ENCODE results near the gene BRSK1.
A peak's percentile ranks its signal among the peaks of the same experiment; 100 is the strongest.

BRSK1 gene

GRCh38 chr19:55283548-55284377 is at the start of gene BRSK1:
TSS of gene BRSK1 (plus strand) at chr19:55283997. CDS start at chr19:55284443, 446 bp downstream.
- Histone ChIP-seq H3K27ac (ENCODE audit: low read depth, low read length) (no peak within 1 kb of the TSS), H3K9me3 (ENCODE audit: control insufficient read depth, insufficient read depth, low read depth, low read length) (no peaks in the 10 kb centered on the region), H3K27me3 (ENCODE audit: control insufficient read depth, insufficient read depth, low read length) (no peaks in the 10 kb centered on the region), H3K4me1 (ENCODE audit: control insufficient read depth, insufficient read depth, low read length) (peaks cover 15% of the 10 kb centered on the region), H3K4me3 (ENCODE audit: low read depth, low read length) (peak within 1 kb of the TSS; percentile 53), H3K9ac (ENCODE audit: low read length) (no peak within 1 kb of the TSS), H3K36me3 (ENCODE audit: control insufficient read depth, insufficient read depth, low read length) (peaks cover 12% of the 10 kb centered on the region)

DNA sequence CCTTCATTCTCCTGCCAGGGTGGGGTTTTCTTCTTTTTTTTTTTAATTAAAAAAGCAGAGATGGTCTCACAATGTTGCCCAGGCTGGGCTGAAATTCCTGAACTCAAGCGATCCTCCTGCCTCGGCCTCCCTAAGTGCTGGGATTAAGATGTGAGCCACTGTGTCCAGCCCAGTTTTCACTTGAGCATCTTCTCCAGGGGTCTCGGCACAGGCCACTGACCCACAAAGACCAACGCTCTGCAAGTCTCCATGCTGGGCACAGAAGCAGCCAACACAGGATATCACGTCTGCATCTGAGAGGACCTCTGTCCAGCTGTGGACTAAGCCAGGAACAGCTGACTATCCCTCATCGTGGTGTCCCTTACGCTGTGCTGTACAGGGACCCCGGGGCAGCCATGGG is 45.8 kb upstream of the BRSK1 start:
- Histone ChIP-seq H3K27me3 (ENCODE audit: control insufficient read depth, insufficient read depth, low read length) (no peaks in the 10 kb centered on the region), H3K27ac (ENCODE audit: low read depth, low read length) (no peak overlapping the region), H3K4me3 (ENCODE audit: low read depth, low read length) (no peak overlapping the region), H3K36me3 (ENCODE audit: control insufficient read depth, insufficient read depth, low read length) (peaks cover 86% of the 10 kb centered on the region), H3K4me1 (ENCODE audit: control insufficient read depth, insufficient read depth, low read length) (no peaks in the 10 kb centered on the region), H3K9ac (ENCODE audit: low read length) (no peak overlapping the region), H3K9me3 (ENCODE audit: control insufficient read depth, insufficient read depth, low read depth, low read length) (no peaks in the 10 kb centered on the region)

DNA sequence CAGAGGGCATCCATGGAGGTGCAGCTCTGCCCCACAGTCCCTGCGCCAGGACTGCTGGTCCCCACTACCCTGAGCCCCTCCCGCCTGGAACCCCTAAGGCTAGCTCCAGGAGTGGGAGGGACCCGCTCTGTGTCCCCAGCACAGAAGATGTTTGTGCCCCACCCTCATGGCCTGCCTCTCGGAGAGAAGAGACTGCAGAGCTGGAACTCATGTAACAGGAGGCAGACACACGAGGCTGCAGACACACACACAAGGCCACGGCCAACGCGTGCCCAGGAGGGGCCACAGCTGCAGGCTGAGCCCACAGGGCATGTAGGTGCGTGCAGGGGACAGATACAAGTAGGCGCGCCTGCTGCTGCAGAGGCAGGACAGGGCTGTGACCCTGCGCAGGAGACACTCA is 44.8 kb upstream of the BRSK1 start:
- Histone ChIP-seq H3K9me3 (ENCODE audit: control insufficient read depth, insufficient read depth, low read depth, low read length) (no peaks in the 10 kb centered on the region), H3K27me3 (ENCODE audit: control insufficient read depth, insufficient read depth, low read length) (no peaks in the 10 kb centered on the region), H3K9ac (ENCODE audit: low read length) (no peak overlapping the region), H3K27ac (ENCODE audit: low read depth, low read length) (no peak overlapping the region), H3K4me3 (ENCODE audit: low read depth, low read length) (no peak overlapping the region), H3K36me3 (ENCODE audit: control insufficient read depth, insufficient read depth, low read length) (peaks cover 88% of the 10 kb centered on the region), H3K4me1 (ENCODE audit: control insufficient read depth, insufficient read depth, low read length) (no peaks in the 10 kb centered on the region)

GRCh38 chr19:55240713-55241020 is 43.1 kb upstream of the BRSK1 start:
- peaks cover 91% of the 10 kb centered on the region for H3K36me3 ChIP-seq (ENCODE audit: control insufficient read depth, insufficient read depth, low read length)
- no peaks in the 10 kb centered on the region for H3K4me1 ChIP-seq (ENCODE audit: control insufficient read depth, insufficient read depth, low read length)
- H3K27ac ChIP-seq (ENCODE audit: low read depth, low read length), result no peak overlapping the region
- H3K27me3 ChIP-seq (ENCODE audit: control insufficient read depth, insufficient read depth, low read length), result no peaks in the 10 kb centered on the region
- no peak overlapping the region for H3K4me3 ChIP-seq (ENCODE audit: low read depth, low read length)
- no peak overlapping the region for H3K9ac ChIP-seq (ENCODE audit: low read length)
- no peaks in the 10 kb centered on the region for H3K9me3 ChIP-seq (ENCODE audit: control insufficient read depth, insufficient read depth, low read depth, low read length)

GRCh38 chr19:55241143-55241934 is 42.5 kb upstream of the BRSK1 start:
- H3K27ac ChIP-seq (ENCODE audit: low read depth, low read length), result no peak overlapping the region
- no peaks in the 10 kb centered on the region for H3K9me3 ChIP-seq (ENCODE audit: control insufficient read depth, insufficient read depth, low read depth, low read length)
- H3K27me3 ChIP-seq (ENCODE audit: control insufficient read depth, insufficient read depth, low read length), result no peaks in the 10 kb centered on the region
- H3K4me1 ChIP-seq (ENCODE audit: control insufficient read depth, insufficient read depth, low read length), result no peaks in the 10 kb centered on the region
- H3K36me3 ChIP-seq (ENCODE audit: control insufficient read depth, insufficient read depth, low read length), result peaks cover 90% of the 10 kb centered on the region
- no peak overlapping the region for H3K9ac ChIP-seq (ENCODE audit: low read length)
- H3K4me3 ChIP-seq (ENCODE audit: low read depth, low read length), result no peak overlapping the region

DNA sequence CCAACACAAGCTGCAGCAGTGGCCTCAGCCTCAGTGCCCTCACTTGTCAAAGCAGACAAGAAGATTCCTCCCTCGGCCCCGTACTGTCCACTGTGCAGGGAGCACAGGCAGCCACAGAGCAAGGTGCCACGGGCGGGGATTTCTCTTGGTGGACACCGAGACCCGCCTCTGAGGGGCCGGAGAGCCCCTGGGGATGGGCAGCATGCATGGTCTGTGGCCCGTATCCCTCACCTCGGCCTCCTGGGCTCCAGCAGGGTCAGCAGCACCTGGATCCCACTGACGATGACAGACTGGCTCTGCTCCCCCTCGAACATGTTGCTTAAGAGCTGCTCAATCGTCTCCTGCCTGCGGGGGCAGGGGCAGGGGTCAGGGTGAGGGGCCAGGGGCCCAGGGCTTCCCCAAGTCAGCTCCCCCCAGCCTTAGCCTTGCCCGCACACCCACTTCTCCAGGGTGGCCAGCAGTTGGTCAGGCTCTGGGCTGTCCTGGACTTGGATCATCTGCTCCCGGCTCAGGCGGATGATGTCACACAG is 41.8 kb upstream of the BRSK1 start:
- H3K9ac ChIP-seq (ENCODE audit: low read length), result no peak overlapping the region
- no peaks in the 10 kb centered on the region for H3K4me1 ChIP-seq (ENCODE audit: control insufficient read depth, insufficient read depth, low read length)
- H3K27me3 ChIP-seq (ENCODE audit: control insufficient read depth, insufficient read depth, low read length), result no peaks in the 10 kb centered on the region
- no peaks in the 10 kb centered on the region for H3K9me3 ChIP-seq (ENCODE audit: control insufficient read depth, insufficient read depth, low read depth, low read length)
- H3K36me3 ChIP-seq (ENCODE audit: control insufficient read depth, insufficient read depth, low read length), result peaks cover 90% of the 10 kb centered on the region
- no peak overlapping the region for H3K4me3 ChIP-seq (ENCODE audit: low read depth, low read length)
- no peak overlapping the region for H3K27ac ChIP-seq (ENCODE audit: low read depth, low read length)

DNA sequence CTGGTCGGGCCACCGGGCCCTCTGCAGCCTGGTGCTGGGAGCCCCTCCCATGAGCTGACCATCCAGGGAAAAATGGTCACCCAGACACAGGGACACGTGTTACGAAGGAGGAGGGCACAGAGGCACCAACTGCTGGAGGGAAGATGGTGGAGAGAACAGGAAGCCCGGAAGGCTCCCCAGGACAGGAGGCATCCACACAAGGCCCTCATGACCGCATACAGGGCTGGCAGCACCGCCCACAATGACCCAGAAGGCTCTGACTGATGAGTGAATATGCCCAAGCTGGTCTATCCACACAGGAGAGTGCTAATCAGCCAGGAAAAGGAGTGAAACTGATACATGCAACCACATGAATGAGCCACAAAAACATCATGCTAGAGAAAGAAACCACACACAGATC is 41.3 kb upstream of the BRSK1 start:
- Histone ChIP-seq H3K4me1 (ENCODE audit: control insufficient read depth, insufficient read depth, low read length) (no peaks in the 10 kb centered on the region), H3K27ac (ENCODE audit: low read depth, low read length) (no peak overlapping the region), H3K27me3 (ENCODE audit: control insufficient read depth, insufficient read depth, low read length) (no peaks in the 10 kb centered on the region), H3K4me3 (ENCODE audit: low read depth, low read length) (no peak overlapping the region), H3K9ac (ENCODE audit: low read length) (no peak overlapping the region), H3K36me3 (ENCODE audit: control insufficient read depth, insufficient read depth, low read length) (peaks cover 85% of the 10 kb centered on the region), H3K9me3 (ENCODE audit: control insufficient read depth, insufficient read depth, low read depth, low read length) (no peaks in the 10 kb centered on the region)

- no peak overlapping the region for H3K4me3 ChIP-seq (ENCODE audit: low read depth, low read length)
- H3K9me3 ChIP-seq (ENCODE audit: control insufficient read depth, insufficient read depth, low read depth, low read length), result no peaks in the 10 kb centered on the region
- no peaks in the 10 kb centered on the region; the same call in 1 of the 2 replicates for H3K4me1 ChIP-seq (ENCODE audit: control insufficient read depth, insufficient read depth, low read length)
- H3K27ac ChIP-seq (ENCODE audit: low read depth, low read length), result no peak overlapping the region
- no peaks in the 10 kb centered on the region for H3K27me3 ChIP-seq (ENCODE audit: control insufficient read depth, insufficient read depth, low read length)
- no peak overlapping the region for H3K9ac ChIP-seq (ENCODE audit: low read length)
- H3K36me3 ChIP-seq (ENCODE audit: control insufficient read depth, insufficient read depth, low read length), result peaks cover 69% of the 10 kb centered on the region
Observed at GRCh38 chr19:55244004-55244680, 39.7 kb upstream of the BRSK1 start.

GRCh38 chr19:55245236-55245904 is 38.4 kb upstream of the BRSK1 start:
- H3K36me3 ChIP-seq (ENCODE audit: control insufficient read depth, insufficient read depth, low read length), result peaks cover 57% of the 10 kb centered on the region
- H3K4me3 ChIP-seq (ENCODE audit: low read depth, low read length), result no peak overlapping the region
- no peak overlapping the region for H3K9ac ChIP-seq (ENCODE audit: low read length)

More at GRCh38 chr19:55245236-55245904, 38.4 kb upstream of the BRSK1 start:
- Histone ChIP-seq H3K27ac (ENCODE audit: low read depth, low read length) (0 out of 2 replicates have a peak overlapping the region, but pooled peaks have one; percentile 48), H3K27me3 (ENCODE audit: control insufficient read depth, insufficient read depth, low read length) (no peaks in the 10 kb centered on the region), H3K4me1 (ENCODE audit: control insufficient read depth, insufficient read depth, low read length) (no peaks in the 10 kb centered on the region; the same call in 1 of the 2 replicates), H3K9me3 (ENCODE audit: control insufficient read depth, insufficient read depth, low read depth, low read length) (no peaks in the 10 kb centered on the region)
